ENCODE data around the gene RALGAPB.
"Not testable (repeated sequence)": the region's sequence is repeated elsewhere in the genome, so short reads cannot be mapped to it uniquely, and the experiment has no call there.

RALGAPB gene

GRCh38 chr20:38461167-38461566, 11.5 kb upstream of the RALGAPB start:
- H3K4me1 ChIP-seq (ENCODE audit: control insufficient read depth, insufficient read depth, low read length); H3K4me3 ChIP-seq (ENCODE audit: low read depth, low read length); H3K27ac ChIP-seq (ENCODE audit: low read depth, low read length); H3K27me3 ChIP-seq (ENCODE audit: control insufficient read depth, insufficient read depth, low read length); H3K9me3 ChIP-seq (ENCODE audit: control insufficient read depth, insufficient read depth, low read length); H3K36me3 ChIP-seq (ENCODE audit: control insufficient read depth, insufficient read depth, low read length); H3K9ac ChIP-seq (ENCODE audit: low read depth, low read length): not testable (repeated sequence)

GRCh38 chr20:38461569-38461968, 11.1 kb upstream of the RALGAPB start:
- not testable (repeated sequence) for H3K4me1 ChIP-seq (ENCODE audit: control insufficient read depth, insufficient read depth, low read length); H3K27me3 ChIP-seq (ENCODE audit: control insufficient read depth, insufficient read depth, low read length); H3K9me3 ChIP-seq (ENCODE audit: control insufficient read depth, insufficient read depth, low read length); H3K27ac ChIP-seq (ENCODE audit: low read depth, low read length); H3K36me3 ChIP-seq (ENCODE audit: control insufficient read depth, insufficient read depth, low read length); H3K9ac ChIP-seq (ENCODE audit: low read depth, low read length); H3K4me3 ChIP-seq (ENCODE audit: low read depth, low read length)

- H3K9ac ChIP-seq (ENCODE audit: low read depth, low read length), result no peak overlapping the region
- 0 out of 2 replicates have a peak, but pooled peaks cover 3% of the 10 kb centered on the region for H3K9me3 ChIP-seq (ENCODE audit: control insufficient read depth, insufficient read depth, low read length)
- H3K27ac ChIP-seq (ENCODE audit: low read depth, low read length), result no peak overlapping the region
- no peaks in the 10 kb centered on the region for H3K27me3 ChIP-seq (ENCODE audit: control insufficient read depth, insufficient read depth, low read length)
- H3K36me3 ChIP-seq (ENCODE audit: control insufficient read depth, insufficient read depth, low read length), result no peaks in the 10 kb centered on the region
- H3K4me1 ChIP-seq (ENCODE audit: control insufficient read depth, insufficient read depth, low read length), result no peaks in the 10 kb centered on the region
- H3K4me3 ChIP-seq (ENCODE audit: low read depth, low read length), result no peak overlapping the region
These were observed 6.5 kb upstream of the RALGAPB start for GRCh38 chr20:38466171-38466570.

- H3K9me3 ChIP-seq (ENCODE audit: control insufficient read depth, insufficient read depth, low read length), result 0 out of 2 replicates have a peak, but pooled peaks cover 3% of the 10 kb centered on the region
- no peak overlapping the region for H3K9ac ChIP-seq (ENCODE audit: low read depth, low read length)
These were observed 5.7 kb upstream of the RALGAPB start for GRCh38 chr20:38466983-38467382.

GRCh38 chr20:38471245-38471644, 1.4 kb upstream of the RALGAPB start:
- no peak overlapping the region for H3K4me3 ChIP-seq (ENCODE audit: low read depth, low read length)
- peaks cover 14% of the 10 kb centered on the region for H3K4me1 ChIP-seq (ENCODE audit: control insufficient read depth, insufficient read depth, low read length)
- no peaks in the 10 kb centered on the region for H3K9me3 ChIP-seq (ENCODE audit: control insufficient read depth, insufficient read depth, low read length)
- H3K27me3 ChIP-seq (ENCODE audit: control insufficient read depth, insufficient read depth, low read length), result no peaks in the 10 kb centered on the region
- no peak overlapping the region for H3K27ac ChIP-seq (ENCODE audit: low read depth, low read length)
- no peaks in the 10 kb centered on the region; the same call in 1 of the 2 replicates for H3K36me3 ChIP-seq (ENCODE audit: control insufficient read depth, insufficient read depth, low read length)
- no peak overlapping the region for H3K9ac ChIP-seq (ENCODE audit: low read depth, low read length)

More at GRCh38 chr20:38466983-38467382, 5.7 kb upstream of the RALGAPB start:
- H3K27me3 ChIP-seq (ENCODE audit: control insufficient read depth, insufficient read depth, low read length), result no peaks in the 10 kb centered on the region
- H3K4me1 ChIP-seq (ENCODE audit: control insufficient read depth, insufficient read depth, low read length), result peaks cover 7% of the 10 kb centered on the region; the same call in 1 of the 2 replicates
- no peak overlapping the region for H3K4me3 ChIP-seq (ENCODE audit: low read depth, low read length)
- H3K36me3 ChIP-seq (ENCODE audit: control insufficient read depth, insufficient read depth, low read length), result no peaks in the 10 kb centered on the region
- no peak overlapping the region for H3K27ac ChIP-seq (ENCODE audit: low read depth, low read length)

- peak overlapping the region; percentile 77 for H3K27ac ChIP-seq (ENCODE audit: low read depth, low read length)
- H3K9ac ChIP-seq (ENCODE audit: low read depth, low read length), result peak overlapping the region; percentile 69
- H3K4me1 ChIP-seq (ENCODE audit: control insufficient read depth, insufficient read depth, low read length), result peaks cover 14% of the 10 kb centered on the region
- H3K27me3 ChIP-seq (ENCODE audit: control insufficient read depth, insufficient read depth, low read length), result no peaks in the 10 kb centered on the region
- peak overlapping the region; percentile 77 for H3K4me3 ChIP-seq (ENCODE audit: low read depth, low read length)
- H3K36me3 ChIP-seq (ENCODE audit: control insufficient read depth, insufficient read depth, low read length), result no peaks in the 10 kb centered on the region; the same call in 1 of the 2 replicates
- H3K9me3 ChIP-seq (ENCODE audit: control insufficient read depth, insufficient read depth, low read length), result no peaks in the 10 kb centered on the region
These were observed 593 bp upstream of the RALGAPB start for GRCh38 chr20:38471987-38472512.

- peak overlapping the region; percentile 77 for H3K4me3 ChIP-seq (ENCODE audit: low read depth, low read length)
- peak overlapping the region; percentile 81; the same call in 1 of the 2 replicates for H3K9ac ChIP-seq (ENCODE audit: low read depth, low read length)
- no peaks in the 10 kb centered on the region for H3K27me3 ChIP-seq (ENCODE audit: control insufficient read depth, insufficient read depth, low read length)
- H3K27ac ChIP-seq (ENCODE audit: low read depth, low read length), result peak overlapping the region; percentile 93
- H3K9me3 ChIP-seq (ENCODE audit: control insufficient read depth, insufficient read depth, low read length), result no peaks in the 10 kb centered on the region
- H3K36me3 ChIP-seq (ENCODE audit: control insufficient read depth, insufficient read depth, low read length), result no peaks in the 10 kb centered on the region; the same call in 1 of the 2 replicates
- peaks cover 14% of the 10 kb centered on the region for H3K4me1 ChIP-seq (ENCODE audit: control insufficient read depth, insufficient read depth, low read length)
These were observed 738 bp downstream of the RALGAPB start for GRCh38 chr20:38473367-38473795.

GRCh38 chr20:38477747-38478146, 5.1 kb downstream of the RALGAPB start:
- Histone ChIP-seq H3K9ac (ENCODE audit: low read depth, low read length) (no peak overlapping the region), H3K4me1 (ENCODE audit: control insufficient read depth, insufficient read depth, low read length) (peaks cover 5% of the 10 kb centered on the region; the same call in 1 of the 2 replicates), H3K9me3 (ENCODE audit: control insufficient read depth, insufficient read depth, low read length) (no peaks in the 10 kb centered on the region), H3K27ac (ENCODE audit: low read depth, low read length) (no peak overlapping the region), H3K4me3 (ENCODE audit: low read depth, low read length) (no peak overlapping the region), H3K36me3 (ENCODE audit: control insufficient read depth, insufficient read depth, low read length) (no peaks in the 10 kb centered on the region; the same call in 1 of the 2 replicates), H3K27me3 (ENCODE audit: control insufficient read depth, insufficient read depth, low read length) (no peaks in the 10 kb centered on the region)

- Histone ChIP-seq H3K4me1 (ENCODE audit: control insufficient read depth, insufficient read depth, low read length) (no peaks in the 10 kb centered on the region), H3K9ac (ENCODE audit: low read depth, low read length) (no peak overlapping the region), H3K27ac (ENCODE audit: low read depth, low read length) (no peak overlapping the region), H3K27me3 (ENCODE audit: control insufficient read depth, insufficient read depth, low read length) (no peaks in the 10 kb centered on the region), H3K4me3 (ENCODE audit: low read depth, low read length) (no peak overlapping the region), H3K9me3 (ENCODE audit: control insufficient read depth, insufficient read depth, low read length) (no peaks in the 10 kb centered on the region), H3K36me3 (ENCODE audit: control insufficient read depth, insufficient read depth, low read length) (no peaks in the 10 kb centered on the region; the same call in 1 of the 2 replicates)
These were observed 7.0 kb downstream of the RALGAPB start for GRCh38 chr20:38479596-38479995.

- no peak overlapping the region for H3K9ac ChIP-seq (ENCODE audit: low read depth, low read length)
- no peaks in the 10 kb centered on the region for H3K27me3 ChIP-seq (ENCODE audit: control insufficient read depth, insufficient read depth, low read length)
- no peak overlapping the region for H3K27ac ChIP-seq (ENCODE audit: low read depth, low read length)
- H3K4me1 ChIP-seq (ENCODE audit: control insufficient read depth, insufficient read depth, low read length), result no peaks in the 10 kb centered on the region
- peaks cover 19% of the 10 kb centered on the region for H3K36me3 ChIP-seq (ENCODE audit: control insufficient read depth, insufficient read depth, low read length)
- no peak overlapping the region for H3K4me3 ChIP-seq (ENCODE audit: low read depth, low read length)
- H3K9me3 ChIP-seq (ENCODE audit: control insufficient read depth, insufficient read depth, low read length), result no peaks in the 10 kb centered on the region
These were observed 12.4 kb downstream of the RALGAPB start for GRCh38 chr20:38485041-38485440.

GRCh38 chr20:38489181-38489580, 16.5 kb downstream of the RALGAPB start:
- Histone ChIP-seq H3K9me3 (ENCODE audit: control insufficient read depth, insufficient read depth, low read length) (no peaks in the 10 kb centered on the region), H3K27me3 (ENCODE audit: control insufficient read depth, insufficient read depth, low read length) (no peaks in the 10 kb centered on the region), H3K4me3 (ENCODE audit: low read depth, low read length) (no peak overlapping the region), H3K36me3 (ENCODE audit: control insufficient read depth, insufficient read depth, low read length) (peaks cover 53% of the 10 kb centered on the region), H3K27ac (ENCODE audit: low read depth, low read length) (no peak overlapping the region), H3K9ac (ENCODE audit: low read depth, low read length) (no peak overlapping the region), H3K4me1 (ENCODE audit: control insufficient read depth, insufficient read depth, low read length) (no peaks in the 10 kb centered on the region)
